ENCODE measurements around the gene LCN1. TPM values are rescaled to one million over a fixed set of nuclear protein-coding genes. Genes with fewer than 3 reads are reported as not detected.

Gene LCN1
- total RNA-seq, 4 donors from 2014 or later: not detected

DNA sequence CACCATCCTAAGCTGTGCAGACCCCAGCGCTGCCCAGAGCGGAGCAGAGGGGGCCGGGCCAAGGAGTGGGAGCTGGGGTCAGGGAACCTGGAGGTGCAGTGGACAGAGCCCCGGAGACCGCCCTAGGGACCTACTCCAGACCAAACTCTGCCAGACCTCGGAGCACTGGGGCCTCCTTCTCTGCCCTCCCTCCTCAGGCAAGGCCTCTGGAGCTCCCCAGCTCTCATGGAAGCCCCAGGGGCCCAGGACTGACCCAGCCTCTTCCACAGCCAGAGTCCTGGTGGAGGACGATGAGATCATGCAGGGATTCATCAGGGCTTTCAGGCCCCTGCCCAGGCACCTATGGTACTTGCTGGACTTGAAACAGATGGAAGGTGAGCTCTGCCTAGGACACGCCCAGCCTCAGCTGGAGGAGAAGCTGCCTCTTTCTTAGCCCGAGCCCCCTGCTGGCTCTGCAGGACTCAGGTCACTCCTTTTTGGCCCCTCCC is 43.9 kb downstream of the LCN1 start:
- no peak overlapping the region for H3K4me3 ChIP-seq
- TF ChIP-seq, protein P1, sequence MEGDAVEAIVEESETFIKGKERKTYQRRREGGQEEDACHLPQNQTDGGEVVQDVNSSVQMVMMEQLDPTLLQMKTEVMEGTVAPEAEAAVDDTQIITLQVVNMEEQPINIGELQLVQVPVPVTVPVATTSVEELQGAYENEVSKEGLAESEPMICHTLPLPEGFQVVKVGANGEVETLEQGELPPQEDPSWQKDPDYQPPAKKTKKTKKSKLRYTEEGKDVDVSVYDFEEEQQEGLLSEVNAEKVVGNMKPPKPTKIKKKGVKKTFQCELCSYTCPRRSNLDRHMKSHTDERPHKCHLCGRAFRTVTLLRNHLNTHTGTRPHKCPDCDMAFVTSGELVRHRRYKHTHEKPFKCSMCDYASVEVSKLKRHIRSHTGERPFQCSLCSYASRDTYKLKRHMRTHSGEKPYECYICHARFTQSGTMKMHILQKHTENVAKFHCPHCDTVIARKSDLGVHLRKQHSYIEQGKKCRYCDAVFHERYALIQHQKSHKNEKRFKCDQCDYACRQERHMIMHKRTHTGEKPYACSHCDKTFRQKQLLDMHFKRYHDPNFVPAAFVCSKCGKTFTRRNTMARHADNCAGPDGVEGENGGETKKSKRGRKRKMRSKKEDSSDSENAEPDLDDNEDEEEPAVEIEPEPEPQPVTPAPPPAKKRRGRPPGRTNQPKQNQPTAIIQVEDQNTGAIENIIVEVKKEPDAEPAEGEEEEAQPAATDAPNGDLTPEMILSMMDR (IDR thresholded peaks at IDR 0.05 in 4 of 5, conservative IDR thresholded peaks at IDR 0.05 in 1 of 5): no peak
- no peak for TF ChIP-seq POLR2A (IDR thresholded peaks at IDR 0.05)
- H3K27ac ChIP-seq: no peak overlapping the region
- H3K27me3 ChIP-seq: peaks cover 0 to 12% (median 9%) of the 10 kb centered on the region in 3 donors
- intact Hi-C loops (cut with DNase I; ENCODE audit: low total_unique reads): no loop called here
- H3K36me3 ChIP-seq: no peaks in the 10 kb centered on the region
- H3K9me3 ChIP-seq: no peaks in the 10 kb centered on the region
- no peaks in the 10 kb centered on the region for H3K4me1 ChIP-seq
- no peak for ATAC-seq
- DNase-seq: no peak
- in situ Hi-C loops (cut with MboI; ENCODE audit: low sequenced_read_pairs in 4 of 4): no loop called here

DNA sequence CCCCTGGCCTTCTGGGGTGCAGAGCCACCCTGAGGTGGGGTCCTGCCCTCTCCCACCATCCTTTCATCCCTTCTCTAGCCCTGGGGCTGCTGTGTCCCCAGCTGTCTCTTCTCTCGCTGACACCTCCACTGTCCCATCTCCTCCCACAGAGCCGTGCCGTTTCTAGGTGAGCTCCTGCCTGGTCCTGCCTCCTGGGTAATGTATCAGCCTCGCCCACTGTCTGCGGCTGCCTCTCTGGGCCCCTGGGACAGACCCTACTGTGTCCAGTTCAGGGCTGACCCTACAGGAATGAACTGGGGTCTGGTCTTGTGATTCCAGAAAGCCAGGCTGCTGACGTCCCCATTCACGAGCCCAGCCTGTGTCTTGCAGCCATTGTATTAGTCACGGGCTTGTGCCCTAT is 44.4 kb downstream of the LCN1 start:
- intact Hi-C loops (cut with DNase I; ENCODE audit: low total_unique reads): no loop called here
- Histone ChIP-seq H3K27me3 (peaks cover 0 to 12% (median 9%) of the 10 kb centered on the region in 3 donors), H3K9me3 (no peaks in the 10 kb centered on the region), H3K4me1 (no peaks in the 10 kb centered on the region), H3K27ac (no peak overlapping the region), H3K36me3 (no peaks in the 10 kb centered on the region), H3K4me3 (no peak overlapping the region)
- in situ Hi-C loops (cut with MboI; ENCODE audit: low sequenced_read_pairs in 4 of 4): no loop called here
- TF ChIP-seq POLR2A (IDR thresholded peaks at IDR 0.05): no peak
- TF ChIP-seq, protein P1 (IDR thresholded peaks at IDR 0.05 in 4 of 5, conservative IDR thresholded peaks at IDR 0.05 in 1 of 5): no peak
- ATAC-seq: no peak
- DNase-seq: no peak

DNA sequence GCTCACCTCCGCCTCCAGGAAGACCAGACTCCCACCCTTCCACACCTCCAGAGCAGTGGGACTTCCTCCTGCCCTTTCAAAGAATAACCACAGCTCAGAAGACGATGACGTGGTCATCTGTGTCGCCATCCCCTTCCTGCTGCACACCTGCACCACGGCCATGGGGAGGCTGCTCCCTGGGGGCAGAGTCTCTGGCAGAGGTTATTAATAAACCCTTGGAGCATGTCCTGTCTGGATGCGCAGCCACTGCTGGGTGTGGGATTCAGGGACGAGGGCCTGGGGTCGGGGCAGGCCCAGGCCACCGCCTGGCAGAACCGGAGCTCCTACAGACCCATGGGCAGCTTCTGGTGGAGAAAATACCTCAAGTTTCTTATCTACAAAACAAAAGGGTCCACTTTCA is 45.3 kb downstream of the LCN1 start:
- no peak for DNase-seq
- H3K4me3 ChIP-seq: no peak overlapping the region
- in situ Hi-C loops (cut with MboI; ENCODE audit: low sequenced_read_pairs in 4 of 4): no loop called here
- H3K27ac ChIP-seq: no peak overlapping the region
- H3K36me3 ChIP-seq: no peaks in the 10 kb centered on the region
- intact Hi-C loops (cut with DNase I; ENCODE audit: low total_unique reads): no loop called here
- peaks cover 0 to 12% (median 9%) of the 10 kb centered on the region in 3 donors for H3K27me3 ChIP-seq
- no peaks in the 10 kb centered on the region for H3K4me1 ChIP-seq
- H3K9me3 ChIP-seq: no peaks in the 10 kb centered on the region
- no peak for ATAC-seq
- TF ChIP-seq POLR2A (IDR thresholded peaks at IDR 0.05): no peak
- TF ChIP-seq, protein P1 (IDR thresholded peaks at IDR 0.05 in 4 of 5, conservative IDR thresholded peaks at IDR 0.05 in 1 of 5): no peak

DNA sequence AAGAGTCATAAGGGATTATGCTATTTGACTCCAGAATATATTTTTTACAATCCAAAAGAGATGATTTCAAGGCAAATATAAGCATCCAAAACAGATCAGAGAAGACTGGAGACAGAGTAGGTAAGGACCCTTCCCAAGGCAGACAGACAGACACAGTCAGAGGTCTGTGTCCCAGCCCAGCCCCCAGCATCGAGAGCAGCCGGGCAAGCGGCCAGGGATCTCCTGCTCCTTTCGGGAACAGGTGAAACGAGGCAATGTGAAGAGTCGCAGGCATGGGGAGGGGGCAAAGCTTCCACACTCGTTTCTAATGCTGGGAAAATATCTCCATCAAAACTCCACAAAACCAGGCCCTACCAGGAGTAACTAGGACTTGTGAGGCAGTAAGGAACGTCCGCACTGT is 46.1 kb downstream of the LCN1 start:
- intact Hi-C loops (cut with DNase I; ENCODE audit: low total_unique reads): no loop called here
- Histone ChIP-seq H3K27me3 (peaks cover 0 to 13% (median 9%) of the 10 kb centered on the region in 3 donors), H3K9me3 (no peaks in the 10 kb centered on the region), H3K36me3 (no peaks in the 10 kb centered on the region), H3K4me3 (no peak overlapping the region), H3K4me1 (no peaks in the 10 kb centered on the region), H3K27ac (no peak overlapping the region)
- in situ Hi-C loops (cut with MboI; ENCODE audit: low sequenced_read_pairs in 4 of 4): no loop called here
- no peak for ATAC-seq
- DNase-seq: no peak
- TF ChIP-seq, protein P1 (IDR thresholded peaks at IDR 0.05 in 4 of 5, conservative IDR thresholded peaks at IDR 0.05 in 1 of 5): no peak
- TF ChIP-seq POLR2A (IDR thresholded peaks at IDR 0.05): no peak

DNA sequence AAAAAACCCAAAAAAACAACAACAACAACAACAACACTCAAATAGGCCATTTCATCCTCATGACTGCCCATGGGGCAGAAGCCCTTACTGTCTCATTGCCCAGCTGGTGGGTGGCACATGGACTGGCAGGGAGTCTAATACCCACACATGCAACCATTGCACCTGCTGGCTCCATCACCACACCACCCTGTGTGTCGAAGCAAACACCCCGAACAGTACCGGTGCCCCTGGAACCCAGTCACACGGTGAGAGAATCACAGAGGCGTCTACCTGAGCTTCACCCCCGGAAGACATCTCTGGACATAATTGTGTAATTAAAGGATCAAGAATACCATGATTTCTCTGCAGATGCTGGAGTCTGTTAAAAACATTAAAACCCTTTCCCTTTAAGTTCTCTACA is 46.8 kb downstream of the LCN1 start:
- no peak overlapping the region for H3K27ac ChIP-seq
- in situ Hi-C loops (cut with MboI; ENCODE audit: low sequenced_read_pairs in 4 of 4) (no loop called here), intact Hi-C loops (cut with DNase I; ENCODE audit: low total_unique reads) (no loop called here)
- TF ChIP-seq, protein P1 (IDR thresholded peaks at IDR 0.05 in 4 of 5, conservative IDR thresholded peaks at IDR 0.05 in 1 of 5): no peak
- no peak for TF ChIP-seq POLR2A (IDR thresholded peaks at IDR 0.05)
- no peak for DNase-seq
- H3K9me3 ChIP-seq: no peaks in the 10 kb centered on the region
- H3K4me1 ChIP-seq: no peaks in the 10 kb centered on the region
- H3K36me3 ChIP-seq: no peaks in the 10 kb centered on the region
- peaks cover 0 to 14% (median 9%) of the 10 kb centered on the region in 3 donors for H3K27me3 ChIP-seq
- no peak overlapping the region for H3K4me3 ChIP-seq
- no peak for ATAC-seq
